GM12801 (cell line): ENCODE data around the gene ENOX1.

Experiments used
- TF ChIP-seq, protein P1 (sequence below): IDR thresholded peaks from one replicate; pipeline ENCODE4 v1.5.1; 2011; ENCODE audit warnings: control low read depth; ENCODE audit not compliant: insufficient read length; ENCODE audit errors: extremely low read depth

Gene ENOX1

DNA sequence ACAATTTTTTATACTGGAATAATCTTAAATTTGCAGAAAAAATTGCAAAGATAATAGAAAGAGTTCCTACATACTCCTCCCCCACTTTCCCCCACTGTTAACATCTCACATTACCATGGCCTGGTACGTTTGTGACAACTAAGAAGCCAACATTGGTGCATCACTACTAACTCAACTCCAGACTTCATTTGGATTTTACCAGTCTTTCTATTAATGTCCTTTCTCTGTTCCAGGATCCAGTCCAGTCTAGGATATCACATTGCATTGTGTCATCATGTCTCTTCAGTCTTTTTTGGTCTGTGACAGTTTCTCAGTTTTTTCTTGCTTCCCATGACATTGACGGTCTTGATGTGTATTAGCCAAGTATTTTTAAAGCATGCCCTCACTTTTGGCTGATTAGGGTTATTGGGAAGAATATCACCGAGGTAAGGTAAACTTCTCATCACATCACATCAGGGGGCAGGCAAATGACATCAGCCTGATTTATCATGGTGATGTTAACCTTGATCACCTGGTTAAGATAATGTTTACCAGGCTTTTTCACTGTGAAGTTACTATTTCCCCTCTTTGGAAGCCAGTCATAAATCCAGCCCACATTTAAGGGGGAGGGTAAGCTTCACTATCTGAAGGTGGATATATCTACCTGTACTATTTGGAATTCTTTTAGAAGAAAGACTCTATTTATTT is 322.1 kb downstream of the ENOX1 start:
- TF ChIP-seq, protein P1, sequence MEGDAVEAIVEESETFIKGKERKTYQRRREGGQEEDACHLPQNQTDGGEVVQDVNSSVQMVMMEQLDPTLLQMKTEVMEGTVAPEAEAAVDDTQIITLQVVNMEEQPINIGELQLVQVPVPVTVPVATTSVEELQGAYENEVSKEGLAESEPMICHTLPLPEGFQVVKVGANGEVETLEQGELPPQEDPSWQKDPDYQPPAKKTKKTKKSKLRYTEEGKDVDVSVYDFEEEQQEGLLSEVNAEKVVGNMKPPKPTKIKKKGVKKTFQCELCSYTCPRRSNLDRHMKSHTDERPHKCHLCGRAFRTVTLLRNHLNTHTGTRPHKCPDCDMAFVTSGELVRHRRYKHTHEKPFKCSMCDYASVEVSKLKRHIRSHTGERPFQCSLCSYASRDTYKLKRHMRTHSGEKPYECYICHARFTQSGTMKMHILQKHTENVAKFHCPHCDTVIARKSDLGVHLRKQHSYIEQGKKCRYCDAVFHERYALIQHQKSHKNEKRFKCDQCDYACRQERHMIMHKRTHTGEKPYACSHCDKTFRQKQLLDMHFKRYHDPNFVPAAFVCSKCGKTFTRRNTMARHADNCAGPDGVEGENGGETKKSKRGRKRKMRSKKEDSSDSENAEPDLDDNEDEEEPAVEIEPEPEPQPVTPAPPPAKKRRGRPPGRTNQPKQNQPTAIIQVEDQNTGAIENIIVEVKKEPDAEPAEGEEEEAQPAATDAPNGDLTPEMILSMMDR, result no peak

DNA sequence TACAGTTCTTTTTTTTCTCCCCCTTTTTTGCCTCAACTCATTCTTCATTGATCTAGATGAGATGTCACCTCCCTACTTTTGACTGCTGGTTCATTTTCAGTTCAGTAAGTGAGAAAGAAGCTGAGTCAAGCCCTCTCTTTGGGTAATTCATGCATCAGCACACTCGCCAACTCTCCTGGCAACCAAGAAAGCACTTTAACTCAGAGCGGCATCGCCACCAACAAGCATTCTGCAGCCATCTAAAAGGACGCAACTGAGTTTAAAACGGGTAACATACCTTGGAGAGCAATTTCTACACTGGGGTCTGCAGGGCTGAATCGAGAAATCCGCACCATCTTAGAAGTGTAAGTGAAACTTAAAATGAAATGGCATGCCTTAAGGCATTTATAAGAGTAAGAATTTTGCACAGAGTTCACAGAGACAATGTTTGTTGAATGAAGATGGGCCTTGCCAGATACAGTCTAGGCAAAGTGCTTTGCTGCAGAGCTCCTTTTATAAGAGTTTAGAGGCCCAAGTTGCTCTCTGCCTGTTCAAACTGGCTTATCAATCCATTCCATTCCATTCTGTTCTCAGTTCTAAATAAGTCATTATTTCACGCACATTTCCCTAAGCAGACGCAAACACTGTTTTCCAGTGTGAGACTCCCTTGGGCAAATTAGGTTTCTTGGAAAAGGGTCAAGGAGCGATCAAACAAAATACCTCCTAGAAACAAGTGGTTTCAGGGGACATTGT is 338.0 kb downstream of the ENOX1 start:
- TF ChIP-seq, protein P1, result no peak

DNA sequence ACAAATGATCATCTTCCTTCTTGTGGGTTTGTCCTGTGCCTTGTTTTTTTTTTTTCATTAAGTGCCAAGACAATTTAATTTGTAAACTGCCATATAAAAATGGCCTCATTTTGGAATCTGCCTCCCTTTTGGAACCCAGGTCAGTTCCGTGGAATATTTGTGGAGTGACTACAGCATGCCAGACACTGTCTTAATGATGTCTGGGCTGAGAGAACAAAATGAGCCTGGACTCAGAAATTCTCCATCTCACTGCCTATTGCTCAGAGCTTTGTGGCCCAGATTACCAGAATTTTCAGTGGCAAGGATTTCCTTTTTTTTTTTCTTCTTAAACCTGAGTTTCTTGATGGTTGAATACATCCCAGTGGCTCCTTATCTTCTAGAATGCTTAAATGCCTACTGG is 340.6 kb downstream of the ENOX1 start:
- TF ChIP-seq, protein P1, result no peak

DNA sequence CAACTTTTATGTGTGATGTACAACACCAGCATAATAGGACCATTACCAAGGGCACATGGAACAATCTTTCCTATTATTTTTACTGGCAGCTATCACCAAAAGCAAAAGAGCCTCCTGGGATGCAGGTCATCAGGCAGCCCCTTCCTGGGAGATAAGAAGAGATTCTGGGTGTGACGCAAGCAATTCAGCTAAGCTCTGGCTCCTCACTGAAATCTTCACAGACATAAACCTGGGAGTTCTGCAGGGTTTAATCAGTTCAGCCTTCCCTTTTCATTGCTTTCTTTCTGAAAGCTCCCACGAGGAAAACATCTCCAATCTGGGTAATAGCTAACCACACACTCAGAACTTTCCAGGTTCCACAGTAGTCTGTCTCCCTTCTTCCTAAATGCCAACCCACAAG is 341.1 kb downstream of the ENOX1 start:
- TF ChIP-seq, protein P1, result no peak

DNA sequence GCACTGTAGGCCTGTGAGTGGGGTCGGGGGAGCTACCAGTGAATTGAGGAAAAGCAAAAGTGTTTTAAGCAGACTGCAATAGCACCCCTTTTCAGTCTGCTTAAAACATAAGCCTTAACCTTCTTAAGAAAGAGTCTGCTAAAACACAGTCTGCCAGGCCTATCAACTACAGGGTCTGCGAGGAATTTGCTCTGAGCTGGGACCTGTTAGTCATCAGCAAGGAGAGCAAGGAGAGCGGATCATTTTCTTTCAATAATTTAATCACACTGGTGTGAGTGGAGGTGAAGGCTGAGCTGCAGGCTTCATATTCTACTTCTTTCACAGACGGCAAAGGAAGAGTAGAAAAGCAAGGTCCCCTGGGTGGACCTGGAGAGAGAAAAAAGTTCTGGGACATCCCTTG is 342.7 kb downstream of the ENOX1 start:
- TF ChIP-seq, protein P1, result no peak

DNA sequence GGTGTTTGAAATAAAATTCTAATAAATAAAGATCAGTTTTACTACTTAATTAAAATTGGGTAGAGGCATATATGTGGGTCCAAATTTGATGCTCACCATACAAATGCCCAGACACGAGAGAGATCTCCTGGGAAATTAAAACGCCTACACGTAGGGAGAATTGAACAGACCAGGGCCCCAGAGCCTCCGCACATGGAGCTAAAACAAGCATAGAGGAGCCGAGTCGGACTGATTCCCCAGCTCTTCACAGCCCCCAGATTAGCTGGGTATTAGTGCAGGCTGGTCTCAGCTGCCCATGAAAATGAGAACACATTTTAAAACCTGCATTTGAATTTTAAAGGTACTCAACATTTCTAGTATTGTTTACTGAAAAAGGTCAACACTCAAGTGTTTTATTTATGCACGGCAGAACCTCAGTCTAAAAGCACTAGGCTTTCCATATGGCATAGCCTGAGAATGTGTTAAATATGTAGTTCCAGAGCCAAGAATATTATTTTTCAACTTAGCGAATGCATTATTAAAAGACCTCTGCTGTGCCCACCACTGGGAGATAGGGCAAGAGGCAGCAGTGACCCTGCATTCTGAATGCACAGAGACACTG is 344.8 kb downstream of the ENOX1 start:
- TF ChIP-seq, protein P1, result no peak

DNA sequence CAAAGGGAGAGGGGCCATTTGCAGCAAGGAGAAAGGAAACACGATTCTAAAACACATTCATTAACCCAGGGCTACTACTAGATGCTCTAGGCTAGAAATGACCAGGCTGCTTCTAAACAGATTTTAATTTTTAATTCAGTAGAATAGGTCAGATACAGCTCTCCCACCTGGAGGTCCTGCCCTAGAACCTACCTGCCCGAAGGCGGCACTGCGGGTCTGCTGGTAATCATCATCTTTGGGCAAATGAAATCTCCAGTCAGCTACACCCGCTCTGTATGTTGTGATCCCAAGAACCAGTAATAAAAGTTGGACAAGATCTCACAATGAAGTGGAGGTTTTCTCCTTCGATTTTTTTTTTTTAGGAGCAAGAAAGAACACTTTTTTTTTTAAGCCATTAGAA is 345.3 kb downstream of the ENOX1 start:
- TF ChIP-seq, protein P1, result no peak
